GM18907 (cell line): Measurements from ENCODE around the gene FGF3.
"Not testable (repeated sequence)": the region's sequence is repeated elsewhere in the genome, so short reads cannot be mapped to it uniquely, and the experiment has no call there.

Experiments
- ATAC-seq: cut with Tn5 transposase; IDR thresholded peaks from one replicate; pipeline ENCODE4 v1.9.1; 2021; ENCODE audit warnings: mild to moderate bottlenecking, moderate library complexity; ENCODE audit not compliant: unreplicated experiment

The FGF3 gene

GRCh38 chr11:69773626-69774353 lies 45.4 kb downstream of the FGF3 start:
- ATAC-seq: no peak

DNA sequence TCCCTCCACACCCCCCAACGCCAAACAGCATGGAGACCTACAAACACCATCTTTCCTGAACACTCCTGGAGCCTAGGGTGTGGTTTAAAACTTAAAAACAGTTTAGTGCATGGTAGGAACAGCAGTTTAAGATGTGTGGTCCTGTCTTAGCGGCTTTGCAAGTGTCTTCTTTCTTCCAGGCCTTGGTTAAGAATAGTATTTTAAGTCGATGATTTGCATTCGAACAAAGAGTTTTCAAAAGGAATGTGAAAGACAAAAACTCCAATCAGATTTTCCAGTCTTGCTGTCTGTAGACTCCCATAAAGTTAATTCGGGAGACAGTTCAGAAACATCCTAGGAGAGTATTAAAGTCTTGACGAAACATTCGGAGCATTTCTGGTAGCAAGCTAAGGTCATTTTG lies 47.8 kb downstream of the FGF3 start:
- no peak for ATAC-seq

- no peak for ATAC-seq
Observed at GRCh38 chr11:69770540-69770939, 48.7 kb downstream of the FGF3 start.

GRCh38 chr11:69765498-69765995 lies 53.7 kb downstream of the FGF3 start:
- no peak for ATAC-seq

- ATAC-seq: not testable (repeated sequence)
Observed at GRCh38 chr11:69764918-69765317, 54.3 kb downstream of the FGF3 start.

GRCh38 chr11:69760319-69760718 lies 58.9 kb downstream of the FGF3 start:
- no peak for ATAC-seq
